22Rv1 (cell line): Measurements from ENCODE around the gene HDHD5.

Experiments used
- CTCF ChIP-seq: fragments of 450-650 bp; IDR thresholded peaks from 2 replicates; pipeline ENCODE4 v1.5.1; 2017; ENCODE audit warnings: mild to moderate bottlenecking
- ZFX ChIP-seq: fragments of 450-650 bp; IDR thresholded peaks from 2 replicates; pipeline ENCODE4 v1.6.1; 2017; ENCODE audit warnings: antibody characterized with exemption, borderline replicate concordance

- TF ChIP-seq CTCF: no peak
- no peak for TF ChIP-seq ZFX
Observed at GRCh38 chr22:17121233-17122195, 37.6 kb downstream of the HDHD5 start, which contains the start of gene TMEM121B.
